Fibroblast of lung (primary cell): ENCODE results near the gene SLC39A10. TPM values are rescaled to one million over a fixed set of nuclear protein-coding genes. Genes with fewer than 3 reads are reported as not detected.

Experiments used
- DNase-seq, 2 donors: peaks; one replicate each; pipeline versions ENCODE4 v3.0.0 to v3.0.0-alpha.2; 2010; ENCODE audit warnings: low read depth in 2 of 2
- H2AFZ ChIP-seq: 2 replicates; pipeline ENCODE4 v1.5.1; 2012; ENCODE audit warnings: low read length, control low read depth, inconsistent platforms
- H3K27ac ChIP-seq: 2 replicates; pipeline ENCODE4 v1.5.1; 2011; ENCODE audit warnings: low read length, control low read depth; ENCODE audit not compliant: insufficient read depth
- H3K27me3 ChIP-seq: 2 replicates; pipeline ENCODE4 v1.5.1; 2011; ENCODE audit warnings: mild to moderate bottlenecking, low read length; ENCODE audit not compliant: control insufficient read depth, insufficient read depth
- H3K36me3 ChIP-seq: 2 replicates; pipeline ENCODE4 v1.5.1; 2011; ENCODE audit warnings: low read length; ENCODE audit not compliant: control insufficient read depth, insufficient read depth
- H3K4me1 ChIP-seq: 2 replicates; pipeline ENCODE4 v1.5.1; 2011; ENCODE audit warnings: low read length; ENCODE audit not compliant: control insufficient read depth, insufficient read depth; ENCODE audit errors: extremely low read depth
- H3K4me2 ChIP-seq: 2 replicates; pipeline ENCODE4 v1.5.1; 2011; ENCODE audit warnings: low read length, control low read depth; ENCODE audit not compliant: insufficient read depth; ENCODE audit errors: extremely low read depth
- H3K4me3 ChIP-seq, 4 experiments: fragments of 200-600 bp in 1 of 4; sonication (generic) in 1 of 4; replicated peaks in 1 of 4; 2 replicates each; pipeline ENCODE4 v1.5.1; 2011 to 2016; ENCODE audit warnings: low read length in 4 of 4, low read depth in 3 of 4, mild to moderate bottlenecking in 3 of 4, control low read depth in 2 of 4, inconsistent platforms in 1 of 4, mixed read lengths in 1 of 4; ENCODE audit not compliant: insufficient read depth in 1 of 4; ENCODE audit errors: control extremely low read depth in 1 of 4
- H3K79me2 ChIP-seq: 2 replicates; pipeline ENCODE4 v1.5.1; 2012; ENCODE audit warnings: mild to moderate bottlenecking, low read length, inconsistent platforms; ENCODE audit not compliant: control insufficient read depth, insufficient read depth
- H3K9ac ChIP-seq: 2 replicates; pipeline ENCODE4 v1.5.1; 2011; ENCODE audit warnings: mild to moderate bottlenecking, low read length, control low read depth; ENCODE audit not compliant: insufficient read depth
- H3K9me3 ChIP-seq: 2 replicates; pipeline ENCODE4 v1.5.1; 2012; ENCODE audit warnings: low read depth, low read length; ENCODE audit not compliant: control insufficient read depth, insufficient read depth
- H4K20me1 ChIP-seq: 2 replicates; pipeline ENCODE4 v1.5.1; 2011; ENCODE audit warnings: low read length; ENCODE audit not compliant: control insufficient read depth, insufficient read depth; ENCODE audit errors: extremely low read depth
- EZH2 ChIP-seq: IDR thresholded peaks from 2 replicates; pipeline ENCODE4 v1.5.1; 2012; ENCODE audit warnings: low read length, control low read depth, mild to moderate bottlenecking; ENCODE audit errors: missing control alignments
- polyA plus RNA-seq, 2 donors: library from polyadenylated mRNA; depleted of rRNA in 1 of 2; stranded (reverse) in 1 of 2; unstranded in 1 of 2; fragments of >200 nt; gene quantifications; 2 replicates each; pipeline ENCODE4 v1.2.1, GENCODE V29; 2011 to 2012; ENCODE audit warnings: missing spikeins in 1 of 2
- total RNA-seq: library from RNA; depleted of rRNA; stranded (reverse); fragments of >200 nt; gene quantifications from 2 replicates; pipeline ENCODE4 v1.2.1, GENCODE V29; 2014
- TF ChIP-seq, protein P1 (sequence below), 2 donors: IDR thresholded peaks in 1 of 2; conservative IDR thresholded peaks in 1 of 2; 1 replicate in 1 of 2; 2 replicates in 1 of 2; pipeline ENCODE4 v1.5.1; 2011 to 2012; ENCODE audit warnings: low read length in 2 of 2, control low read depth in 1 of 2, inconsistent platforms in 1 of 2, low read depth in 1 of 2, mild to moderate bottlenecking in 1 of 2

SLC39A10 gene
- total and polyA plus RNA-seq, 2 donors (not counting 1 experiment from before 2014, with no cell fraction given): 36.9 to 77.0 TPM

DNA sequence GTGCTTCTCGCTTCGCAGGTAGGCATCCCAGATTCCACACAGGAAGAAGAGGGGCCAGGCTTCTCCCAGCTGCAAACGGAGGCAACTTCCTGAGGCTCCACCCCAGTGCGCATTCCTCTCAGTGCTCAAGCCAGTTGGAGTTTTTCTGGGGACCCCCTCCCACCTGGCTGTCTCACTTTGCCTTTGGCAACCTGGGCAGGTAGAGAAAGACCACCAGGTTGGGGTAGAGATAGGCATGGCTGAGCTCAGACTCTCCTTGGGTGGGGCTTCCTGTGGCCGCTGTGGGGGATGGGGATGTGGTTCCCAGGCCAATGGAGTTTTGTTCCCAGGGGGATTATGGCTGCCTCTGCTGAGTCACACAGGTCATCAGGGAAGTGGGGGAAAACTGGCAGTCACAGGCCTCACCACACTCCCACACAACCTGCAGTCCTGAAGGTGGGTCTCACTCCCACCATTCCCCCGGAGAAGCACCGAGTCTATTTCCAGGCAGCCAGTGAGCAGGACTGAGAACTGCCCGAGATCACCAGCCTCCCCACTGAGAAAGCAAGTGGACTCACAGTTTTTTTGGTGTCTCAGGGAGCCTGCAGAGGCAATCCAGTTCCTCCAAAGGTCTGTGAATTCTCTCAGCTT is 38.1 kb downstream of the SLC39A10 start:
- Histone ChIP-seq H3K27ac (no peak overlapping the region), H3K9me3 (no peaks in the 10 kb centered on the region), H3K9ac (no peak overlapping the region), H3K36me3 (no peaks in the 10 kb centered on the region), H3K79me2 (peaks cover 2% of the 10 kb centered on the region), H3K4me1 (no peaks in the 10 kb centered on the region), H4K20me1 (no peaks in the 10 kb centered on the region), H3K27me3 (no peaks in the 10 kb centered on the region), H2AFZ (no peak overlapping the region), H3K4me3 (no peak overlapping the region), H3K4me2 (no peak overlapping the region)
- no peak for TF ChIP-seq EZH2
- TF ChIP-seq, protein P1, sequence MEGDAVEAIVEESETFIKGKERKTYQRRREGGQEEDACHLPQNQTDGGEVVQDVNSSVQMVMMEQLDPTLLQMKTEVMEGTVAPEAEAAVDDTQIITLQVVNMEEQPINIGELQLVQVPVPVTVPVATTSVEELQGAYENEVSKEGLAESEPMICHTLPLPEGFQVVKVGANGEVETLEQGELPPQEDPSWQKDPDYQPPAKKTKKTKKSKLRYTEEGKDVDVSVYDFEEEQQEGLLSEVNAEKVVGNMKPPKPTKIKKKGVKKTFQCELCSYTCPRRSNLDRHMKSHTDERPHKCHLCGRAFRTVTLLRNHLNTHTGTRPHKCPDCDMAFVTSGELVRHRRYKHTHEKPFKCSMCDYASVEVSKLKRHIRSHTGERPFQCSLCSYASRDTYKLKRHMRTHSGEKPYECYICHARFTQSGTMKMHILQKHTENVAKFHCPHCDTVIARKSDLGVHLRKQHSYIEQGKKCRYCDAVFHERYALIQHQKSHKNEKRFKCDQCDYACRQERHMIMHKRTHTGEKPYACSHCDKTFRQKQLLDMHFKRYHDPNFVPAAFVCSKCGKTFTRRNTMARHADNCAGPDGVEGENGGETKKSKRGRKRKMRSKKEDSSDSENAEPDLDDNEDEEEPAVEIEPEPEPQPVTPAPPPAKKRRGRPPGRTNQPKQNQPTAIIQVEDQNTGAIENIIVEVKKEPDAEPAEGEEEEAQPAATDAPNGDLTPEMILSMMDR (conservative IDR thresholded peaks at IDR 0.05 in 1 of 2, IDR thresholded peaks at IDR 0.05 in 1 of 2; ENCODE audit: low read depth in 1 of 2, low read length in 2 of 2): no peak
- no peak for DNase-seq

DNA sequence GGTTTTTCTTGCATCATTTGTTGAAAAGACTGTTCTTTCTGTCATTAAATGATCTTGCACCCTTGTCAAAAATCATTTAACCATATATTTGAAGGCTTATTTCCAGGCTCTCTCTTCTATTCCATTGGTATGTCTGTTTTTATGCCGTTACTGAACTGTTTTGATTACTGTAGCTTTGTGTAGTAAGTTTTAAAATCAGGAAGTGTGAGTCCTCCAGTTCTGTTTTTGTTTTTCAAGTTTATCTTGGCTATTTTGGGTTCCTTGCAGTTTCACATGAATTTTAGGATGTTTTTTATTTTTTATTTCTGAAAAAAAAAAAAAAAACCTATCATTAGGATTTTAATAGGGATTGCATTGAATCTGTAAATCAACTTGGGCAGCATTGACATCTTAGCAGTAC is 39.0 kb downstream of the SLC39A10 start:
- H3K4me3 ChIP-seq: no peak overlapping the region
- no peaks in the 10 kb centered on the region for H3K27me3 ChIP-seq
- no peaks in the 10 kb centered on the region for H3K4me1 ChIP-seq
- H3K27ac ChIP-seq: no peak overlapping the region
- H3K9me3 ChIP-seq: no peaks in the 10 kb centered on the region
- no peaks in the 10 kb centered on the region for H4K20me1 ChIP-seq
- H3K4me2 ChIP-seq: no peak overlapping the region
- H3K36me3 ChIP-seq: no peaks in the 10 kb centered on the region
- no peak for DNase-seq
- H2AFZ ChIP-seq: no peak overlapping the region
- H3K79me2 ChIP-seq: peaks cover 2% of the 10 kb centered on the region
- TF ChIP-seq EZH2: no peak
- H3K9ac ChIP-seq: no peak overlapping the region

DNA sequence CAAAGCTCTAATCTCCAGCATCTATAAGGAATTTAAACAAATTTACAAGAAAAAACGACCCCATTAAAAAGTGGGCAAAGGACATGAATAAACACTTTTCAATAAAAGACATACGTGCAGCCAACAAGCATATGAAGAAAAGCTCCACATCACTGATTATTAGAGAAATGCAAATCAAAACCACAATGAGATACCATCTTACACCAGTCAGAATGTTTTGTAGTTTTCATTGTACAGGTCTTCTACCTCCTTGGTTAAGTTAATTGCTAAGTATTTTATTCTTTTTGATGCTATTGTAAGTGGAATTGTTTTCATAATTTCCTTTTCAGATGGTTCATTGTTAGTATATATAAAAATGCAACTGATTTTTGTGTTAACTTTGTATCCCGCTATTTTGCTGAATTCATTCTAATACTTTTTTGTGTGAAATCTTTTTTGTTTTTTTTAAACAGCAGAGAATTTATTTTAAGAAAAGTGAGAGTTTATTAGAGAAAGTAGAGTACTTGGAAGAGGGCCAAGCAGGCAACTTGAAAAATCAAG is 40.7 kb downstream of the SLC39A10 start:
- H4K20me1 ChIP-seq: no peaks in the 10 kb centered on the region
- H3K36me3 ChIP-seq: no peaks in the 10 kb centered on the region
- no peaks in the 10 kb centered on the region for H3K9me3 ChIP-seq
- H3K4me3 ChIP-seq: no peak overlapping the region
- TF ChIP-seq, protein P1 (conservative IDR thresholded peaks at IDR 0.05 in 1 of 2, IDR thresholded peaks at IDR 0.05 in 1 of 2; ENCODE audit: low read depth in 1 of 2, low read length in 2 of 2): no peak
- no peak for TF ChIP-seq EZH2
- no peak for DNase-seq
- H3K4me1 ChIP-seq: no peaks in the 10 kb centered on the region
- no peaks in the 10 kb centered on the region for H3K27me3 ChIP-seq
- no peak overlapping the region for H2AFZ ChIP-seq
- no peak overlapping the region for H3K9ac ChIP-seq
- no peak overlapping the region for H3K27ac ChIP-seq
- H3K4me2 ChIP-seq: no peak overlapping the region
- peaks cover 2% of the 10 kb centered on the region for H3K79me2 ChIP-seq
